ENCODE results near the gene CEP290.
"Not testable (repeated sequence)": the region's sequence is repeated elsewhere in the genome, so short reads cannot be mapped to it uniquely, and the experiment has no call there.

Gene CEP290

DNA sequence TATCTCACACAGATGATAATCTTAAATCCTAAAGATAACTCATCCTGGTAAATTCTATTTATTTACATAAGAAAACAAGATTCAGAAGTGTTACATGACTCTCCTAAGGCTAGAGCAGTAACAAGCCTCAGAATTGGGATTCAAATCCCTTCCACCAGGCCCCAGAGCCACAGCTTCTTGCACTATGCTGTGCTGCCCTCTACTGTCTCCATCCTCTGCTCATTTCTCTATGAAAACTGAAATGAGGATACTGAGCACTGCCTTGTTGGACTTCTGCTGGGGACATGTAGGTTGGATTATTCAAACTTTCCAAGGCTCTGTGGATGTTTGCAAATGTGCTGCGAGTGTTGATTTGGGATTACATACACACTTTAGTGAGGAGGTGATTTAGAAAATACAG lies 89.2 kb downstream of the CEP290 start:
- no peak for DNase-seq

DNA sequence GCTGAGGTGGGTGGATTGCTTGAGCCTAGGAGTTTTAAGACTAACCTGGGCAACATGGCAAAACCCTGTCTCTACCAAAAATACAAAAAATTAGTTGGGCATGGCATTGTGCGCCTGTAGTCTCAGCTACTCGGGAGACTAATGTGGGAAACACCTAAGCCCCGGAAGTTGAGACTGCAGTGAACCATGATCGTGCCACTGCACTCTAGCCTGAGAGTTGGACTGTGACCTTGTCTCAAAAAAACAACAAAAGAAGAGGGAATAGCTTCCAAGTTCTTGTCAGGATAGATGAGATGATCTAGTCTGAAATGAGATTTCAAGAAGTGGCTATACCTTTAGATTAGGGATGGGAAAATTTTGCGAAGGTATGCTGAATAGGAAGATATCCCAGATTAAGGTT lies 97.9 kb downstream of the CEP290 start:
- DNase-seq = no peak

- DNase-seq = no peak
Measured at GRCh38 chr12:88037770-88038169, 104.1 kb downstream of the CEP290 start.

GRCh38 chr12:88036353-88036965 lies 105.4 kb downstream of the CEP290 start:
- DNase-seq = no peak

GRCh38 chr12:88035907-88036289 lies 106.0 kb downstream of the CEP290 start:
- no peak for DNase-seq

GRCh38 chr12:88035271-88035906 lies 106.5 kb downstream of the CEP290 start:
- DNase-seq = peak; percentile 53

DNA sequence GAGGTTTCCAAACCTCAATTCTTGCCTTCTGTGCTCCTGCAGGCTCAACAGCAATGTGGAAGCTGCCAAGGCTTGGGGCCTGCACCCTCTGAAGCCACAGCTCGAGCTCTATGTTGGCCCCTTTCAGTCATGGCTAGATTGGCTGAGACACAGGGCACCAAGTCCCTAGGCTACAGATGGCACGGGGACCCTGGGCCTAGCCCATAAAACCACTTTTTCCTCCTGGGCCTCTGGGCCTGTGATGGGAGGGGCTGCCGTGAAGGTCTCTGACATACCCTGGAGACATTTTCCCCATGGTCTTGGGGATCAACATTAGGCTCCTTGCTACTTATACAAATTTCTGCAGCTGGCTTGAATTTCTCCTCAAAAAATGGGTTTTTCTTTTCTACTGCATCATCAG lies 110.7 kb downstream of the CEP290 start:
- DNase-seq = not testable (repeated sequence)

GRCh38 chr12:88029093-88029665 lies 112.7 kb downstream of the CEP290 start, which contains the start of gene C12orf50:
C12orf50 (minus strand) TSS chr12:88029401; CDS start chr12:88026962, 2,439 bp downstream.
- DNase-seq = no peak

DNA sequence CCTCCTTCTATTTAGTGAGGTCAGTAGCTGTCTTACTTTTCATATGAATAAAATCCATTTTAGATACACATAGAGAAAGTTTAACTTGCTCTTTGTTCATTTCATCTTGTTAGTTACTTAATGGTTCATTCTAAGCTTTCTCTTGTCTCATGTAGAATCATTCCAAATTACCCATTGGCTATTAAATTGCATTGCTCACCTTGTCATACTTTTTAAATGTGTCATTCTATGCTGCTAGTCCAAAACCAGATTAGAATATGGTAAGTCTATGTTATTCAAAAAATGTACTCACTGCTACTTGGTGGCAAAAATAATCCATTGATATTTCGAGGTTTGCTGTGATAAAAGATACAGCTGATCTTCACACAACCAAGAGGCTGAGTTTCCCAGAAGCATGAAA lies 115.7 kb downstream of the CEP290 start:
- DNase-seq = no peak

DNA sequence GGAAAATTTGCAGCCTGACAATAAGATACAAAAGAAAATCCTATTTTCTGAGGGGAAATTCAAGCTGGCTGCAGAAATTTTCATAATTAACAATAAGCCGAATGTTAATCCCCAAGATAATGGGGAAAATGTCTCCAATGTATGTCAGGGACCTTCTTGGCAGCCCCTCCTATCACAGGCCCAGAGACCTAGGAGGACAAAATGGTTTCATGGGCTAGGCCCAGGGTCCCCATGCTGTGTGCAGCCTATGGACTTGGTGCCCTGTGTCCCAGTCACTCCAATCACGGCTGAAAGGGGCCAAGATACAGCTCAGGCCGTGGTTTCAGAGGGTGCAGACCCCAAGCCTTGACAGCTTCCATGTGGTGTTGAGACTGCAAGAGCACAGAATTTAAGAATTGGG lies 123.9 kb downstream of the CEP290 start:
- no peak for DNase-seq

- DNase-seq = no peak
Measured at GRCh38 chr12:88015825-88016224, 126.1 kb downstream of the CEP290 start.

GRCh38 chr12:88011755-88012154 lies 130.1 kb downstream of the CEP290 start:
- DNase-seq = no peak

- DNase-seq = no peak
Measured at GRCh38 chr12:88006351-88006750, 135.5 kb downstream of the CEP290 start.

GRCh38 chr12:88001327-88001726 lies 140.6 kb downstream of the CEP290 start:
- no peak for DNase-seq

Data from NCI-H187 treated with DMSO at 0.1 percent for 48 hours (cell line).